Activated CD4-positive, alpha-beta T cell treated with anti-CD3 and anti-CD28 coated beads, Interleukin-2, Interleukin-4, amounts not matched to agents 100 ng/mL and 50 ng/mL, durations not matched to agents 16 hours and 8 hours (primary cell): ENCODE results near the gene SEMA3F.
"Not testable (repeated sequence)": the region's sequence is repeated elsewhere in the genome, so short reads cannot be mapped to it uniquely, and the experiment has no call there.

Experiments used
- DNase-seq: peaks from one replicate; pipeline ENCODE4 v3.0.0-alpha.2; 2020; ENCODE audit warnings: low spot score

SEMA3F gene

GRCh38 chr3:50194128-50194902, 39.2 kb downstream of the SEMA3F start:
- DNase-seq: peak; percentile 68

GRCh38 chr3:50194903-50195500, 39.9 kb downstream of the SEMA3F start:
- peak; percentile 16 for DNase-seq

- DNase-seq: no peak
These were observed 40.6 kb downstream of the SEMA3F start for GRCh38 chr3:50195501-50196252.

GRCh38 chr3:50196253-50196801, 41.2 kb downstream of the SEMA3F start:
- DNase-seq: no peak

- no peak for DNase-seq
These were observed 46.6 kb downstream of the SEMA3F start for GRCh38 chr3:50201573-50202315.

GRCh38 chr3:50202353-50203112, 47.4 kb downstream of the SEMA3F start:
- no peak for DNase-seq

GRCh38 chr3:50203113-50203808, 48.1 kb downstream of the SEMA3F start:
- DNase-seq: no peak

- no peak for DNase-seq
These were observed 49.0 kb downstream of the SEMA3F start for GRCh38 chr3:50203809-50204803.

GRCh38 chr3:50204804-50205412, 49.8 kb downstream of the SEMA3F start, which contains the start of gene SLC38A3:
Gene SLC38A3 (plus strand): TSS chr3:50205271. CDS start chr3:50214200, 8,929 bp downstream.
- no peak for DNase-seq

GRCh38 chr3:50205413-50206276, 50.5 kb downstream of the SEMA3F start:
- peak; percentile 9 for DNase-seq

GRCh38 chr3:50207359-50208042, 52.4 kb downstream of the SEMA3F start:
- DNase-seq: no peak

GRCh38 chr3:50208677-50209344, 53.7 kb downstream of the SEMA3F start:
- DNase-seq: no peak

GRCh38 chr3:50210176-50210509, 55.0 kb downstream of the SEMA3F start:
- no peak for DNase-seq

- no peak for DNase-seq
These were observed 55.6 kb downstream of the SEMA3F start for GRCh38 chr3:50210510-50211367.

- DNase-seq: not testable (repeated sequence)
These were observed 56.2 kb downstream of the SEMA3F start for GRCh38 chr3:50211368-50211717.

GRCh38 chr3:50211930-50212329, 56.8 kb downstream of the SEMA3F start:
- DNase-seq: peak; percentile 17
